Spleen (tissue), 11 donors: Measurements from ENCODE around the gene KRTAP2-2. TPM values are rescaled to one million over a fixed set of nuclear protein-coding genes. Genes with fewer than 3 reads are reported as not detected.

Experiments
- DNase-seq: peaks from one replicate; pipeline ENCODE4 v3.0.0-alpha.2; 2020
- H3K27ac ChIP-seq, 8 donors: fragments of 200-600 bp; sonication (generic) in 7 of 8; 1 replicate in 4 of 8; 2 replicates in 4 of 8; pipeline versions ENCODE4 v1.5.0 to v1.8.0; 2016 to 2021; ENCODE audit warnings: inconsistent platforms in 4 of 8, mild to moderate bottlenecking in 4 of 8, moderate library complexity in 1 of 8
- H3K27me3 ChIP-seq, 7 donors: fragments of 200-600 bp; sonication (generic) in 6 of 7; replicated peaks in 1 of 7; 1 replicate in 4 of 7; 2 replicates in 3 of 7; pipeline versions ENCODE4 v1.5.0 to v1.8.0; 2016 to 2021; ENCODE audit warnings: inconsistent platforms in 3 of 7, mild to moderate bottlenecking in 1 of 7
- H3K36me3 ChIP-seq, 6 donors: fragments of 200-600 bp; sonication (generic) in 5 of 6; 1 replicate in 4 of 6; 2 replicates in 2 of 6; pipeline versions ENCODE4 v1.5.0 to v1.8.0; 2016 to 2021; ENCODE audit warnings: inconsistent platforms in 2 of 6
- H3K4me1 ChIP-seq, 6 donors: fragments of 200-600 bp; sonication (generic) in 5 of 6; 1 replicate in 3 of 6; 2 replicates in 3 of 6; pipeline versions ENCODE4 v1.5.0 to v1.8.0; 2016 to 2021; ENCODE audit warnings: inconsistent platforms in 3 of 6
- H3K4me3 ChIP-seq, 8 donors: fragments of 200-600 bp; sonication (generic) in 7 of 8; 1 replicate in 4 of 8; 2 replicates in 4 of 8; pipeline versions ENCODE4 v1.5.0 to v1.8.0; 2016 to 2021; ENCODE audit warnings: inconsistent platforms in 4 of 8, mild to moderate bottlenecking in 4 of 8, moderate library complexity in 2 of 8
- H3K9me3 ChIP-seq, 8 donors: fragments of 200-600 bp; sonication (generic) in 7 of 8; 1 replicate in 4 of 8; 2 replicates in 4 of 8; pipeline versions ENCODE4 v1.5.0 to v1.8.0; 2016 to 2021; ENCODE audit warnings: inconsistent platforms in 4 of 8
- CTCF ChIP-seq, 11 experiments: fragments of 200-600 bp in 7 of 11; fragments of 450-650 bp in 4 of 11; sonication (generic) in 4 of 11; IDR thresholded peaks in 8 of 11; conservative IDR thresholded peaks in 3 of 11; 1 replicate in 7 of 11; 2 replicates in 4 of 11; pipeline versions ENCODE4 v1.4.0 to v1.8.0; 2016 to 2021; ENCODE audit warnings: antibody characterized with exemption in 11 of 11, inconsistent platforms in 4 of 11, mild to moderate bottlenecking in 1 of 11
- POLR2A ChIP-seq, 3 donors: fragments of 450-650 bp; IDR thresholded peaks; one replicate each; pipeline ENCODE4 v1.5.1; 2017; ENCODE audit warnings: antibody characterized with exemption in 3 of 3, mild to moderate bottlenecking in 1 of 3
- POLR2AphosphoS5 ChIP-seq, 3 donors: sonication (generic); formaldehyde crosslinking; IDR thresholded peaks; one replicate each; pipeline ENCODE4 v1.5.1; 2017; ENCODE audit warnings: antibody characterized with exemption in 3 of 3
- WGBS, 5 donors: extraction: QIAGEN DNeasy Blood & Tissue Kit in 3 of 5; methylation state at CpG; one replicate each; pipeline versions ENCODE4 v1.1.5 to v1.1.7; 2013 to 2018; 5-methylcytosine and 5-hydroxymethylcytosine counted together
- intact Hi-C: fragments of 100-400 bp; cut with DNase I; formaldehyde crosslinking; loops from one replicate; pipeline ENCODE4 v1.15.0; 2023; ENCODE audit warnings: low total_unique reads
- polyA plus RNA-seq, 3 donors: library from polyadenylated mRNA; stranded (reverse); fragments of 200-250 nt; gene quantifications; one replicate each; pipeline ENCODE4 v1.2.1, GENCODE V29; 2013
- small RNA-seq, 4 donors: library from RNA; depleted of rRNA; stranded (forward); fragments of <200 nt; gene quantifications; one replicate each; pipeline ENCODE3, GENCODE V24; 2016
- total RNA-seq, 7 donors: library from RNA; depleted of rRNA in 3 of 7; stranded (reverse); fragments of >200 nt in 3 of 7; fragmentation: NEBNext Ultra II Directional in 4 of 7; extraction: Animal tissue kit (Norgen Biotek cat#: 25700) in 4 of 7; gene quantifications; one replicate each; pipeline versions ENCODE4 v1.1.0 to v1.2.1, GENCODE V29; 2016 to 2021
- donor health status: healthy with polysubstance abuse.
- donor health status: DM: no; HTN: no; CAD: no; lungs with moderate emphysema.
- donor health status: DM: no; HTN: no; CAD: no.
- donor health status: Bipolar disorder and iron deficiency.
- donor health status: healthy.
- donor health status: DM: no; HTN: no; CAD: no.
- donor health status: DM: yes; HTN: yes; CAD: no.

KRTAP2-2 gene
- total and polyA plus RNA-seq, 10 donors: not detected

GRCh38 chr17:41008811-41009210, 46.2 kb downstream of the KRTAP2-2 start, which contains the start of gene KRTAP3-1:
TSS of gene KRTAP3-1 (minus strand) at chr17:41009128. CDS start at chr17:41009074, 54 bp downstream.
- Histone ChIP-seq H3K4me3 (no peak within 1 kb of the TSS), H3K27ac (no peak within 1 kb of the TSS), H3K36me3 (no peaks in the 10 kb centered on the region), H3K4me1 (no peaks in the 10 kb centered on the region), H3K27me3 (peaks cover 0 to 3% (median 0%) of the 10 kb centered on the region in 7 donors), H3K9me3 (no peaks in the 10 kb centered on the region)
- TF ChIP-seq POLR2AphosphoS5 (IDR thresholded peaks at IDR 0.05) (no peak), POLR2A (IDR thresholded peaks at IDR 0.05) (no peak), CTCF (IDR thresholded peaks at IDR 0.05 in 8 of 11, conservative IDR thresholded peaks at IDR 0.05 in 3 of 11) (no peak)
- intact Hi-C loops: no loop called here
- 86 to 95% (median 94%) methylated on average over 8 of the region's 8 CpGs for WGBS, 5 donors
- no peak for DNase-seq

Small RNA genes within 50 kb of the gene (small RNA-seq; reads per million reads assigned to genes)
- gene KRTAP3-4P: 0 reads per million in 4 donors

Other genes starting within 250 kb of the KRTAP2-2 start
Only the 30 nearest of the 37 such genes appear.
- gene KRT20, start 170.0 kb downstream of the KRTAP2-2 start, total RNA-seq: not detected
- gene KRT20, start 170.0 kb downstream of the KRTAP2-2 start, polyA plus RNA-seq: under 1 TPM in 2 of 3 donors, not detected in 1; 0.07 to 0.45 TPM
- 10 to 100 TPM in 1 of 7 donors, 1 to 10 TPM in 6; 1.5 to 21.7 (median 6.3) TPM for gene KRT23, start 117.6 kb downstream of the KRTAP2-2 start, total RNA-seq
- 1 to 10 TPM in 1 of 3 donors, under 1 TPM in 2; 0.03 to 1.2 (median 0.70) TPM for gene KRT23, start 117.6 kb downstream of the KRTAP2-2 start, polyA plus RNA-seq
- gene KRT39, start 88.3 kb downstream of the KRTAP2-2 start, total RNA-seq: not detected
- not detected for gene KRT39, start 88.3 kb downstream of the KRTAP2-2 start, polyA plus RNA-seq
- gene KRT40, start 70.9 kb downstream of the KRTAP2-2 start, total RNA-seq: not detected
- not detected for gene KRT40, start 70.9 kb downstream of the KRTAP2-2 start, polyA plus RNA-seq
- not detected for gene KRTAP3-3, start 61.1 kb downstream of the KRTAP2-2 start, total RNA-seq
- not detected for gene KRTAP3-3, start 61.1 kb downstream of the KRTAP2-2 start, polyA plus RNA-seq
- not detected for gene KRTAP3-2, start 55.3 kb downstream of the KRTAP2-2 start, total RNA-seq
- not detected for gene KRTAP3-2, start 55.3 kb downstream of the KRTAP2-2 start, polyA plus RNA-seq
- not detected for gene KRTAP3-1, start 46.1 kb downstream of the KRTAP2-2 start, total RNA-seq
- gene KRTAP3-1, start 46.1 kb downstream of the KRTAP2-2 start, polyA plus RNA-seq: not detected
- gene KRTAP1-5, start 28.0 kb downstream of the KRTAP2-2 start, total RNA-seq: not detected
- not detected for gene KRTAP1-5, start 28.0 kb downstream of the KRTAP2-2 start, polyA plus RNA-seq
- not detected for gene KRTAP1-4, start 25.0 kb downstream of the KRTAP2-2 start, total RNA-seq
- gene KRTAP1-4, start 25.0 kb downstream of the KRTAP2-2 start, polyA plus RNA-seq: not detected
- gene KRTAP1-3, start 20.4 kb downstream of the KRTAP2-2 start, total RNA-seq: not detected
- gene KRTAP1-3, start 20.4 kb downstream of the KRTAP2-2 start, polyA plus RNA-seq: not detected
- gene KRTAP1-1, start 13.8 kb downstream of the KRTAP2-2 start, total RNA-seq: not detected
- not detected for gene KRTAP1-1, start 13.8 kb downstream of the KRTAP2-2 start, polyA plus RNA-seq
- gene KRTAP2-1, start 7.9 kb downstream of the KRTAP2-2 start, total RNA-seq: not detected
- gene KRTAP2-1, start 7.9 kb downstream of the KRTAP2-2 start, polyA plus RNA-seq: not detected
- gene KRTAP2-3, start 4.9 kb upstream of the KRTAP2-2 start, total RNA-seq: not detected
- gene KRTAP2-3, start 4.9 kb upstream of the KRTAP2-2 start, polyA plus RNA-seq: not detected
- gene KRTAP2-4, start 10.6 kb upstream of the KRTAP2-2 start, total RNA-seq: not detected
- gene KRTAP2-4, start 10.6 kb upstream of the KRTAP2-2 start, polyA plus RNA-seq: not detected
- not detected for gene KRTAP4-7, start 28.9 kb upstream of the KRTAP2-2 start, total RNA-seq
- gene KRTAP4-7, start 28.9 kb upstream of the KRTAP2-2 start, polyA plus RNA-seq: not detected
- gene KRTAP4-8, start 42.9 kb upstream of the KRTAP2-2 start, total RNA-seq: not detected
- not detected for gene KRTAP4-8, start 42.9 kb upstream of the KRTAP2-2 start, polyA plus RNA-seq
- not detected for gene KRTAP4-16, start 47.0 kb upstream of the KRTAP2-2 start, total RNA-seq
- gene KRTAP4-16, start 47.0 kb upstream of the KRTAP2-2 start, polyA plus RNA-seq: not detected
- gene KRTAP4-9, start 50.2 kb upstream of the KRTAP2-2 start, total RNA-seq: not detected
- gene KRTAP4-9, start 50.2 kb upstream of the KRTAP2-2 start, polyA plus RNA-seq: not detected
- gene KRTAP4-11, start 63.1 kb upstream of the KRTAP2-2 start, total RNA-seq: not detected
- gene KRTAP4-11, start 63.1 kb upstream of the KRTAP2-2 start, polyA plus RNA-seq: not detected
- gene KRTAP4-12, start 69.0 kb upstream of the KRTAP2-2 start, total RNA-seq: not detected
- gene KRTAP4-12, start 69.0 kb upstream of the KRTAP2-2 start, polyA plus RNA-seq: not detected
- not detected for gene KRTAP4-6, start 85.3 kb upstream of the KRTAP2-2 start, total RNA-seq
- gene KRTAP4-6, start 85.3 kb upstream of the KRTAP2-2 start, polyA plus RNA-seq: not detected
- not detected for gene KRTAP4-5, start 94.6 kb upstream of the KRTAP2-2 start, total RNA-seq
- not detected for gene KRTAP4-5, start 94.6 kb upstream of the KRTAP2-2 start, polyA plus RNA-seq
- gene KRTAP4-4, start 105.5 kb upstream of the KRTAP2-2 start, total RNA-seq: not detected
- not detected for gene KRTAP4-4, start 105.5 kb upstream of the KRTAP2-2 start, polyA plus RNA-seq
- gene KRTAP4-3, start 113.0 kb upstream of the KRTAP2-2 start, total RNA-seq: not detected
- not detected for gene KRTAP4-3, start 113.0 kb upstream of the KRTAP2-2 start, polyA plus RNA-seq
- not detected for gene KRTAP4-2, start 123.0 kb upstream of the KRTAP2-2 start, total RNA-seq
- not detected for gene KRTAP4-2, start 123.0 kb upstream of the KRTAP2-2 start, polyA plus RNA-seq
- not detected for gene KRTAP4-1, start 129.7 kb upstream of the KRTAP2-2 start, total RNA-seq
- not detected for gene KRTAP4-1, start 129.7 kb upstream of the KRTAP2-2 start, polyA plus RNA-seq
- not detected for gene KRTAP9-1, start 134.7 kb upstream of the KRTAP2-2 start, total RNA-seq
- not detected for gene KRTAP9-1, start 134.7 kb upstream of the KRTAP2-2 start, polyA plus RNA-seq
- not detected for gene KRTAP9-2, start 171.4 kb upstream of the KRTAP2-2 start, total RNA-seq
- gene KRTAP9-2, start 171.4 kb upstream of the KRTAP2-2 start, polyA plus RNA-seq: not detected
- gene KRTAP9-3, start 177.2 kb upstream of the KRTAP2-2 start, total RNA-seq: not detected
- not detected for gene KRTAP9-3, start 177.2 kb upstream of the KRTAP2-2 start, polyA plus RNA-seq
- gene KRTAP9-8, start 182.8 kb upstream of the KRTAP2-2 start, total RNA-seq: not detected
- gene KRTAP9-8, start 182.8 kb upstream of the KRTAP2-2 start, polyA plus RNA-seq: not detected